Stimulated activated CD4-positive, alpha-beta T cell treated with anti-CD3 and anti-CD28 coated beads, Interleukin-4, amount 100 ng/mL, for 1 hour (primary cell): ENCODE results near the gene NINJ2.
A peak's percentile ranks its signal among the peaks of the same experiment; 100 is the strongest.
"Not testable (repeated sequence)": the region's sequence is repeated elsewhere in the genome, so short reads cannot be mapped to it uniquely, and the experiment has no call there.

Experiments used
- DNase-seq: peaks from one replicate; pipeline ENCODE4 v3.0.0-alpha.2; 2020

NINJ2 gene

GRCh38 chr12:669576-669945, 6.3 kb upstream of the NINJ2 start:
- DNase-seq: no peak

GRCh38 chr12:668090-668481, 4.8 kb upstream of the NINJ2 start:
- DNase-seq: no peak

- DNase-seq: peak; percentile 40
These were observed 3.6 kb upstream of the NINJ2 start for GRCh38 chr12:666766-667308.

GRCh38 chr12:666066-666465, 2.8 kb upstream of the NINJ2 start:
- DNase-seq: no peak

GRCh38 chr12:664779-665092, 1.5 kb upstream of the NINJ2 start:
- no peak for DNase-seq

GRCh38 chr12:664075-664778, 982 bp upstream of the NINJ2 start:
- DNase-seq: no peak

- DNase-seq: no peak
These were observed 516 bp downstream of the NINJ2 start for GRCh38 chr12:662566-663292.

- no peak for DNase-seq
These were observed 1.3 kb downstream of the NINJ2 start for GRCh38 chr12:661720-662486.

- no peak for DNase-seq
These were observed 4.1 kb downstream of the NINJ2 start for GRCh38 chr12:659090-659683.

- DNase-seq: no peak
These were observed 12.3 kb downstream of the NINJ2 start for GRCh38 chr12:650983-651382.

- DNase-seq: no peak
These were observed 15.7 kb downstream of the NINJ2 start for GRCh38 chr12:647385-648085.

GRCh38 chr12:646442-647384, 16.5 kb downstream of the NINJ2 start:
- DNase-seq: no peak

- no peak for DNase-seq
These were observed 17.6 kb downstream of the NINJ2 start for GRCh38 chr12:645563-646071.

- DNase-seq: no peak
These were observed 18.3 kb downstream of the NINJ2 start for GRCh38 chr12:644818-645552.

GRCh38 chr12:644303-644639, 19.0 kb downstream of the NINJ2 start:
- DNase-seq: no peak

- DNase-seq: peak; percentile 33
These were observed 19.6 kb downstream of the NINJ2 start for GRCh38 chr12:643475-644302.

- peak; percentile 71 for DNase-seq
These were observed 20.4 kb downstream of the NINJ2 start for GRCh38 chr12:642633-643474.

- not testable (repeated sequence) for DNase-seq
These were observed 21.9 kb downstream of the NINJ2 start for GRCh38 chr12:641321-641720.

- no peak for DNase-seq
These were observed 22.5 kb downstream of the NINJ2 start for GRCh38 chr12:640773-641172.
